IMR-90 (cell line): ENCODE measurements around the gene IFT57. TPM values are rescaled to one million over a fixed set of nuclear protein-coding genes. Genes with fewer than 3 reads are reported as not detected.

Experiments used
- ATAC-seq: fragments of 200-7000 bp; cut with Tn5 transposase; 2 replicates; pipeline ENCODE4 v1.9.1; 2020; ENCODE audit warnings: low read depth, mild to moderate bottlenecking, moderate library complexity
- BruUV-seq: library from RNA; stranded (reverse); fragments of 400-500 nt; replicated peaks from 2 replicates; lab custom pipeline; 2021; lab: Mats Ljungman, UMichigan
- CTCF ChIA-PET: fragments of 300-600 bp; formaldehyde crosslinking; extraction: SDS; loops from one replicate; lab custom pipeline; 2021; ENCODE audit warnings: antibody characterized with exemption; lab: Yijun Ruan, JAX
- POLR2A ChIA-PET: fragments of 300-600 bp; sonication (Branson Sonifier 250); formaldehyde crosslinking; loops from one replicate; lab custom pipeline; 2022; ENCODE audit warnings: antibody characterized with exemption; ENCODE audit not compliant: unreplicated experiment; lab: Charles Lee
- DNase-seq: peaks from one replicate; pipeline ENCODE4 v3.0.0; 2013
- H2AFZ ChIP-seq: replicated peaks from 2 replicates; pipeline ENCODE3; 2013; ENCODE audit warnings: low read length, mild to moderate bottlenecking; ENCODE audit not compliant: poor library complexity
- H2AK5ac ChIP-seq: 2 replicates; pipeline ENCODE4 v1.6.1; 2013; ENCODE audit warnings: low read depth, low read length, inconsistent platforms
- H2AK9ac ChIP-seq: replicated peaks from 2 replicates; pipeline ENCODE3; 2013; ENCODE audit warnings: mild to moderate bottlenecking, low read depth, low read length, moderate library complexity; ENCODE audit not compliant: poor library complexity
- H2BK120ac ChIP-seq: 2 replicates; pipeline ENCODE4 v1.6.1; 2013; ENCODE audit warnings: low read depth, low read length, inconsistent platforms
- H2BK15ac ChIP-seq: 3 replicates; pipeline ENCODE4 v1.6.1; 2013; ENCODE audit warnings: low read depth, low read length, inconsistent platforms
- H2BK20ac ChIP-seq: 2 replicates; pipeline ENCODE4 v1.6.1; 2013; ENCODE audit warnings: low read depth, mild to moderate bottlenecking, inconsistent platforms, low read length, moderate library complexity
- H2BK5ac ChIP-seq: 2 replicates; pipeline ENCODE4 v1.6.1; 2013; ENCODE audit warnings: mild to moderate bottlenecking, low read depth, low read length, inconsistent platforms; ENCODE audit not compliant: poor library complexity, severe bottlenecking
- H3K14ac ChIP-seq: replicated peaks from 2 replicates; pipeline ENCODE4 v1.6.1; 2013; ENCODE audit warnings: low read depth, low read length, inconsistent platforms
- H3K18ac ChIP-seq: 2 replicates; pipeline ENCODE4 v1.6.1; 2013; ENCODE audit warnings: low read depth, low read length, control low read depth
- H3K23ac ChIP-seq: 2 replicates; pipeline ENCODE4 v1.6.1; 2013; ENCODE audit warnings: low read depth, low read length, inconsistent platforms
- H3K27ac ChIP-seq: 2 replicates; pipeline ENCODE4 v1.5.1; 2013; ENCODE audit warnings: mild to moderate bottlenecking, control low read depth, low read length; ENCODE audit not compliant: insufficient read depth
- H3K27me3 ChIP-seq: 2 replicates; pipeline ENCODE4 v1.6.1; 2013; ENCODE audit warnings: low read length; ENCODE audit not compliant: control insufficient read depth, insufficient read depth
- H3K36me3 ChIP-seq: 2 replicates; pipeline ENCODE4 v1.6.1; 2013; ENCODE audit warnings: low read length, mixed read lengths; ENCODE audit not compliant: control insufficient read depth, insufficient read depth
- H3K4ac ChIP-seq: 2 replicates; pipeline ENCODE4 v1.6.1; 2013; ENCODE audit warnings: low read depth, low read length, inconsistent platforms
- H3K4me1 ChIP-seq: 2 replicates; pipeline ENCODE4 v1.6.1; 2013; ENCODE audit warnings: low read length, mixed read lengths; ENCODE audit not compliant: control insufficient read depth, insufficient read depth
- H3K4me2 ChIP-seq: 2 replicates; pipeline ENCODE4 v1.6.1; 2013; ENCODE audit warnings: low read depth, mild to moderate bottlenecking, control low read depth, low read length, moderate library complexity
- H3K4me3 ChIP-seq: 2 replicates; pipeline ENCODE4 v1.5.1; 2013; ENCODE audit warnings: low read depth, mild to moderate bottlenecking, control low read depth, low read length, moderate library complexity; ENCODE audit not compliant: insufficient read depth
- H3K56ac ChIP-seq: 2 replicates; pipeline ENCODE4 v1.6.1; 2013; ENCODE audit warnings: low read length, inconsistent platforms; ENCODE audit not compliant: insufficient read depth; ENCODE audit errors: extremely low read depth
- H3K79me1 ChIP-seq, 2 experiments: 2 replicates each; pipeline ENCODE4 v1.6.1; 2013; ENCODE audit warnings: low read length in 2 of 2, inconsistent platforms in 1 of 2, low read depth in 1 of 2
- H3K9ac ChIP-seq: 2 replicates; pipeline ENCODE4 v1.6.1; 2013; ENCODE audit warnings: low read depth, low read length, control low read depth
- H3K9me1 ChIP-seq: 2 replicates; pipeline ENCODE4 v1.6.1; 2013; ENCODE audit warnings: low read length, inconsistent platforms; ENCODE audit not compliant: insufficient read depth
- H3K9me3 ChIP-seq: 2 replicates; pipeline ENCODE4 v1.6.1; 2013; ENCODE audit warnings: low read length; ENCODE audit not compliant: control insufficient read depth, insufficient read depth
- H4K20me1 ChIP-seq: 2 replicates; pipeline ENCODE4 v1.6.1; 2013; ENCODE audit warnings: low read length, inconsistent platforms; ENCODE audit not compliant: insufficient read depth
- H4K5ac ChIP-seq: 2 replicates; pipeline ENCODE4 v1.6.1; 2013; ENCODE audit warnings: mild to moderate bottlenecking, low read depth, low read length, control low read depth
- H4K8ac ChIP-seq, 2 experiments: 2 replicates each; pipeline ENCODE4 v1.6.1; 2013; ENCODE audit warnings: low read depth in 2 of 2, low read length in 2 of 2, control low read depth in 1 of 2, inconsistent platforms in 1 of 2
- H4K91ac ChIP-seq: 2 replicates; pipeline ENCODE4 v1.6.1; 2013; ENCODE audit warnings: low read depth, low read length, inconsistent platforms; ENCODE audit not compliant: insufficient read depth
- BHLHE40 ChIP-seq: fragments of 150-350 bp; IDR thresholded peaks from 2 replicates; pipeline ENCODE4 v1.6.1; 2016; ENCODE audit warnings: mild to moderate bottlenecking, low read depth, low read length
- CTCF ChIP-seq: conservative IDR thresholded peaks from 2 replicates; pipeline ENCODE4 v1.5.1; 2012; ENCODE audit warnings: mild to moderate bottlenecking, low read depth, low read length, improper control_type of control experiment
- ELK1 ChIP-seq: fragments of 150-350 bp; IDR thresholded peaks from 2 replicates; pipeline ENCODE4 v1.6.1; 2016; ENCODE audit warnings: low read depth, mild to moderate bottlenecking, low read length, moderate library complexity, borderline replicate concordance
- RAD21 ChIP-seq: IDR thresholded peaks from 2 replicates; pipeline ENCODE4 v1.6.1; 2012; ENCODE audit warnings: low read length, improper control_type of control experiment
- WGBS, 2 experiments: methylation state at CpG; one replicate each; pipeline versions ENCODE4 v1.1.5 to v1.1.7; 2013; ENCODE audit warnings: missing lambda C conversion rate in 2 of 2; ENCODE audit not compliant: insufficient read length in 1 of 2; ENCODE audit errors: extremely low coverage in 2 of 2; 5-methylcytosine and 5-hydroxymethylcytosine counted together
- dilution Hi-C: fragments of 300-500 bp; cut with HindIII; formaldehyde crosslinking; loops from one replicate; pipeline ENCODE4 v1.14.3; 2018; ENCODE audit warnings: low sequenced_read_pairs; ENCODE audit not compliant: unreplicated experiment
- in situ Hi-C: fragments of 300-500 bp; cut with MboI; formaldehyde crosslinking; loops from 3 replicates; pipeline ENCODE4 v1.14.3; 2019; ENCODE audit warnings: low sequenced_read_pairs, inconsistent platforms, mixed read lengths
- intact Hi-C: fragments of 100-400 bp; cut with micrococcal nuclease; formaldehyde crosslinking; loops from 2 replicates; pipeline ENCODE4 v1.10.0; 2022
- polyA plus RNA-seq, 3 experiments: library from polyadenylated mRNA; depleted of rRNA; stranded (reverse); fragments of >200 nt; gene quantifications; 2 replicates each; pipeline ENCODE4 v1.2.3, GENCODE V29; 2012; ENCODE audit warnings: low replicate concordance in 1 of 3
- total RNA-seq: library from RNA; depleted of rRNA; stranded (reverse); fragments of >200 nt; gene quantifications from 2 replicates; pipeline ENCODE4 v1.2.3, GENCODE V29; 2012

The IFT57 gene
- total and polyA plus RNA-seq, 2 of the 4 experiments (the other 2 are of a cell fraction): 30.0 to 35.3 TPM

- no peak overlapping the region for H3K4me3 ChIP-seq
- no peak overlapping the region for H3K14ac ChIP-seq
- H4K8ac ChIP-seq: no peak overlapping the region
- no peak overlapping the region for H2BK120ac ChIP-seq
- H3K56ac ChIP-seq: no peak overlapping the region
- ATAC-seq (no peak), DNase-seq (no peak)
- no peak overlapping the region for H2BK5ac ChIP-seq
- no peak overlapping the region for H4K5ac ChIP-seq
- H4K20me1 ChIP-seq: no peaks in the 10 kb centered on the region
- ChIA-PET POLR2A (no interaction called here), CTCF (interaction anchor here (0.6 kb wide), 1 partner anchor 23 kb away, joined by 3 read pairs; no protein-coding TSS in a partner anchor)
- no peak overlapping the region for H3K27ac ChIP-seq
- in situ Hi-C loops: no loop called here
- H3K27me3 ChIP-seq: no peaks in the 10 kb centered on the region
- H2AFZ ChIP-seq: no peak overlapping the region
- no peaks in the 10 kb centered on the region for H3K9me3 ChIP-seq
- no peak overlapping the region for H2BK20ac ChIP-seq
- H2AK5ac ChIP-seq: no peak overlapping the region
- H3K36me3 ChIP-seq: no peaks in the 10 kb centered on the region
- H3K79me1 ChIP-seq: no peaks in the 10 kb centered on the region
- no peak overlapping the region for H3K23ac ChIP-seq
- no peak overlapping the region for H2AK9ac ChIP-seq
- no peak overlapping the region for H4K91ac ChIP-seq
- 70% methylated on average over 2 of the region's 16 CpGs; no CpG with 5 or more reads in 1 of the 2 experiments for WGBS, 2 experiments
- no TSS peak for BruUV-seq
- no peak overlapping the region for H3K4ac ChIP-seq
- no peak overlapping the region for H2BK15ac ChIP-seq
- peaks cover 4% of the 10 kb centered on the region for H3K4me1 ChIP-seq
- no peak for TF ChIP-seq RAD21
- TF ChIP-seq BHLHE40: no peak
- no peak for TF ChIP-seq CTCF
- TF ChIP-seq ELK1: no peak
- intact Hi-C loops: no loop called here
- dilution Hi-C loops: no loop called here
- no peak overlapping the region for H3K4me2 ChIP-seq
- no peak overlapping the region for H3K18ac ChIP-seq
- H3K9ac ChIP-seq: no peak overlapping the region
- H3K9me1 ChIP-seq: peaks cover 7% of the 10 kb centered on the region; the same call in 1 of the 2 replicates
These were observed 107.7 kb downstream of the IFT57 start for GRCh38 chr3:108114423-108115065.
